Endodermal cell (in vitro differentiated cells): ENCODE data around the gene ATP11B. TPM values are rescaled to one million over a fixed set of nuclear protein-coding genes. Genes with fewer than 3 reads are reported as not detected.

ENCODE experiments used
- DNase-seq: peaks from one replicate; pipeline ENCODE4 v3.0.0-alpha.2; 2017
- H3K27ac ChIP-seq: 2 replicates; pipeline ENCODE4 v1.5.1; 2013; ENCODE audit warnings: mild to moderate bottlenecking, low read depth, low read length, moderate library complexity
- H3K27me3 ChIP-seq: 2 replicates; pipeline ENCODE4 v1.6.1; 2013; ENCODE audit warnings: mild to moderate bottlenecking, low read length, moderate library complexity; ENCODE audit not compliant: insufficient read depth, control insufficient read depth, poor library complexity, severe bottlenecking
- H3K36me3 ChIP-seq: 2 replicates; pipeline ENCODE4 v1.7.0; 2013; ENCODE audit warnings: mild to moderate bottlenecking, low read length, moderate library complexity; ENCODE audit not compliant: control insufficient read depth, insufficient read depth
- H3K4me1 ChIP-seq: one replicate; pipeline ENCODE4 v1.7.0; 2013; ENCODE audit warnings: low read length; ENCODE audit not compliant: control insufficient read depth, insufficient read depth
- H3K4me3 ChIP-seq: 2 replicates; pipeline ENCODE4 v1.5.1; 2013; ENCODE audit warnings: mild to moderate bottlenecking, low read length, moderate library complexity
- H3K9ac ChIP-seq: 2 replicates; pipeline ENCODE4 v1.6.1; 2013; ENCODE audit warnings: mild to moderate bottlenecking, low read length, moderate library complexity; ENCODE audit not compliant: poor library complexity, severe bottlenecking; ENCODE audit errors: extremely low read depth
- H3K9me3 ChIP-seq: 2 replicates; pipeline ENCODE4 v1.6.1; 2013; ENCODE audit warnings: mild to moderate bottlenecking, low read length, moderate library complexity; ENCODE audit not compliant: control insufficient read depth
- H3K27ac Mint-ChIP-seq: 2 replicates; pipeline ENCODE4 v1.8.0; 2020; ENCODE audit warnings: mixed read lengths
- H3K27me3 Mint-ChIP-seq: 2 replicates; pipeline ENCODE4 v1.8.0; 2021; ENCODE audit warnings: mild to moderate bottlenecking, mixed read lengths; ENCODE audit not compliant: insufficient read depth
- H3K36me3 Mint-ChIP-seq: 2 replicates; pipeline ENCODE4 v1.8.0; 2020; ENCODE audit warnings: low read depth, mixed read lengths
- H3K4me1 Mint-ChIP-seq: 2 replicates; pipeline ENCODE4 v1.8.0; 2020; ENCODE audit warnings: mixed read lengths
- H3K4me3 Mint-ChIP-seq: 2 replicates; pipeline ENCODE4 v1.8.0; 2020; ENCODE audit warnings: mild to moderate bottlenecking, moderate library complexity, mixed read lengths
- H3K9me3 Mint-ChIP-seq: 2 replicates; pipeline ENCODE4 v1.8.0; 2020; ENCODE audit warnings: mild to moderate bottlenecking, mixed read lengths
- WGBS, 2 experiments: methylation state at CpG; one replicate each; pipeline versions ENCODE4 v1.1.5 to v1.1.7; 2013; ENCODE audit warnings: missing lambda C conversion rate in 2 of 2, mixed read lengths in 1 of 2; ENCODE audit not compliant: insufficient coverage in 1 of 2, insufficient read length in 1 of 2; 5-methylcytosine and 5-hydroxymethylcytosine counted together
- total RNA-seq, 2 donors: library from RNA; stranded (reverse); fragmentation: NEBNext Ultra II Directional in 1 of 2; extraction: Animal tissue kit (Norgen Biotek cat#: 25700) in 1 of 2; gene quantifications; 2 replicates in 1 of 2; 3 replicates in 1 of 2; pipeline ENCODE4 v1.2.1, GENCODE V29; 2021
- TF ChIP-seq, protein P1 (sequence below): fragments of 200-600 bp; sonication (generic); conservative IDR thresholded peaks from 2 replicates; pipeline ENCODE4 v1.5.0; 2021; ENCODE audit warnings: antibody characterized with exemption, mild to moderate bottlenecking

The ATP11B gene
- total RNA-seq, 2 donors from 2014 or later, result 23.6 to 27.8 TPM

DNA sequence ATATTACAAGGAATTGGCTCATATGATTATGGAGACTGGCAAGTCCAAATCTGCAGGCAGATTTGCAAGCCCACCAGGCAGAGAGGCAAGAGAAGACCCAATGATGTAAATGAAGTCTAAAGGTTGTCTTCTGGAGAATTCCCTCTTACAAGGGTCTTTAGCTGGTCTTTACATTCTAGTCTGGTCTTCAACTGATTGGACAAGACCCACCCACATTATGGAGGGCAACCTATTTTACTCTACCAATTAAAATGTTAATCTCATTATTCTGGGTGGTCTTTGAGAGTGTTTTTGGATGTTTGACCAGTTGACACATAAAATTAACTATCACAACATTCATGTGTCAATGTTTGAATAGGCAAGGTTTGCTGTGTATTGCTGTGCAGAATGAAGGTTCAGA, 28.0 kb upstream of the ATP11B start:
- no peaks in the 10 kb centered on the region for H3K4me1 ChIP-seq
- no peaks in the 10 kb centered on the region for H3K4me1 Mint-ChIP-seq
- no peak overlapping the region for H3K4me3 ChIP-seq
- H3K4me3 Mint-ChIP-seq, result no peak overlapping the region
- no peak overlapping the region for H3K27ac Mint-ChIP-seq
- no peak overlapping the region for H3K27ac ChIP-seq
- no peaks in the 10 kb centered on the region for H3K9me3 ChIP-seq
- H3K9me3 Mint-ChIP-seq, result no peaks in the 10 kb centered on the region
- no peaks in the 10 kb centered on the region for H3K36me3 Mint-ChIP-seq
- peaks cover under 1% of the 10 kb centered on the region for H3K27me3 Mint-ChIP-seq
- H3K36me3 ChIP-seq, result no peaks in the 10 kb centered on the region
- H3K27me3 ChIP-seq, result no peaks in the 10 kb centered on the region
- TF ChIP-seq, protein P1, sequence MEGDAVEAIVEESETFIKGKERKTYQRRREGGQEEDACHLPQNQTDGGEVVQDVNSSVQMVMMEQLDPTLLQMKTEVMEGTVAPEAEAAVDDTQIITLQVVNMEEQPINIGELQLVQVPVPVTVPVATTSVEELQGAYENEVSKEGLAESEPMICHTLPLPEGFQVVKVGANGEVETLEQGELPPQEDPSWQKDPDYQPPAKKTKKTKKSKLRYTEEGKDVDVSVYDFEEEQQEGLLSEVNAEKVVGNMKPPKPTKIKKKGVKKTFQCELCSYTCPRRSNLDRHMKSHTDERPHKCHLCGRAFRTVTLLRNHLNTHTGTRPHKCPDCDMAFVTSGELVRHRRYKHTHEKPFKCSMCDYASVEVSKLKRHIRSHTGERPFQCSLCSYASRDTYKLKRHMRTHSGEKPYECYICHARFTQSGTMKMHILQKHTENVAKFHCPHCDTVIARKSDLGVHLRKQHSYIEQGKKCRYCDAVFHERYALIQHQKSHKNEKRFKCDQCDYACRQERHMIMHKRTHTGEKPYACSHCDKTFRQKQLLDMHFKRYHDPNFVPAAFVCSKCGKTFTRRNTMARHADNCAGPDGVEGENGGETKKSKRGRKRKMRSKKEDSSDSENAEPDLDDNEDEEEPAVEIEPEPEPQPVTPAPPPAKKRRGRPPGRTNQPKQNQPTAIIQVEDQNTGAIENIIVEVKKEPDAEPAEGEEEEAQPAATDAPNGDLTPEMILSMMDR, result no peak
- no peak for DNase-seq
- no peak overlapping the region for H3K9ac ChIP-seq

DNA sequence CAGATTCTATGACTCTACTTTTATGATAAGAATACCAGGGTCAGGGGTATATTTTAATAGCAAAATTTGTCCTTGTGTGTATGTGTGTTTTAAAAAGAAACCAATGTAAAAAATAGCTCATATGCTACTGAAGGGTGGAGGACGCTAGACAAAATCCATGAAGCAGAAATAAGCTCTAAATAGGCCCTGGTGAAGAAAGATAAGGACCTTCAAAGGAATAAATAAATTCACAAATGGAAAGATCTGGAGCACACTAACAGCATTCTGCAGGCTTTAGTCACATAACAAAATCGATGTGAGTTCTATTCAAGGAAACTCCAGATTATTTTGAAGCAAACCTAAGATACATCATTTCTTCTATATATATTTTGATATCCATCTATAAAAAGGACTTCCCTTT, 27.2 kb upstream of the ATP11B start:
- TF ChIP-seq, protein P1, result no peak
- Mint-ChIP-seq H3K36me3 (no peaks in the 10 kb centered on the region), H3K9me3 (no peaks in the 10 kb centered on the region), H3K4me1 (no peaks in the 10 kb centered on the region), H3K27ac (no peak overlapping the region), H3K4me3 (no peak overlapping the region), H3K27me3 (peaks cover 5% of the 10 kb centered on the region)
- Histone ChIP-seq H3K4me3 (no peak overlapping the region), H3K27me3 (no peaks in the 10 kb centered on the region), H3K27ac (no peak overlapping the region), H3K36me3 (no peaks in the 10 kb centered on the region), H3K9me3 (no peaks in the 10 kb centered on the region), H3K4me1 (no peaks in the 10 kb centered on the region), H3K9ac (no peak overlapping the region)
- WGBS, 2 experiments, result 80 to 97% methylated on average over 2 of the region's 2 CpGs
- no peak for DNase-seq

DNA sequence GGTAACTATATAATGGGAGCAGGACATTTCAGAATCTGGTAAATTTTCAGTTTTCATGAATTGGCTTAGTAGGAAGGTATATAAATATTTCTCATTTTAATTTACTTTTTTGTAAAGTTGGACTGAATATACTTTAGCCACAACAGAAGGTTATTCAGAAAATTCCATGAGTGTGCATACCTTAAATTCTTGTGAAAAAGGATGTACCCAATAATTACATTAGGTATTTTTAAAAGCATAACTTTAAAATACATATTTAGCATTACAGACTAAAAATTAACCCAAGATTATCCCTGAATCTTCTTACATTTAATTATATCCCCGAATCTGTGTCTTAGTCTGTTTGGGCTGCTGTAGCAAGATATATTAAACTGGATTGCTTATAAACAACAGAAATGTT, 24.9 kb upstream of the ATP11B start:
- Mint-ChIP-seq H3K36me3 (no peaks in the 10 kb centered on the region), H3K4me3 (no peak overlapping the region), H3K27ac (no peak overlapping the region), H3K27me3 (peaks cover 8% of the 10 kb centered on the region), H3K4me1 (no peaks in the 10 kb centered on the region), H3K9me3 (no peaks in the 10 kb centered on the region)
- Histone ChIP-seq H3K4me3 (no peak overlapping the region), H3K9ac (no peak overlapping the region), H3K4me1 (no peaks in the 10 kb centered on the region), H3K36me3 (no peaks in the 10 kb centered on the region), H3K9me3 (no peaks in the 10 kb centered on the region), H3K27me3 (no peaks in the 10 kb centered on the region), H3K27ac (no peak overlapping the region)
- 91% methylated on average over 1 of the region's 1 CpG; no CpG with 5 or more reads in 1 of the 2 experiments for WGBS, 2 experiments
- TF ChIP-seq, protein P1, result no peak
- no peak for DNase-seq
